ENCODE data around the gene PZP. TPM values are rescaled to one million over a fixed set of nuclear protein-coding genes. Genes with fewer than 3 reads are reported as not detected.
"Not testable (repeated sequence)": the region's sequence is repeated elsewhere in the genome, so short reads cannot be mapped to it uniquely, and the experiment has no call there.

The PZP gene
- total RNA-seq, 1 donor from 2014 or later = not detected

GRCh38 chr12:9184276-9184675 is 23.9 kb downstream of the PZP start:
- intact Hi-C loops (cut with micrococcal nuclease) = no loop called here

DNA sequence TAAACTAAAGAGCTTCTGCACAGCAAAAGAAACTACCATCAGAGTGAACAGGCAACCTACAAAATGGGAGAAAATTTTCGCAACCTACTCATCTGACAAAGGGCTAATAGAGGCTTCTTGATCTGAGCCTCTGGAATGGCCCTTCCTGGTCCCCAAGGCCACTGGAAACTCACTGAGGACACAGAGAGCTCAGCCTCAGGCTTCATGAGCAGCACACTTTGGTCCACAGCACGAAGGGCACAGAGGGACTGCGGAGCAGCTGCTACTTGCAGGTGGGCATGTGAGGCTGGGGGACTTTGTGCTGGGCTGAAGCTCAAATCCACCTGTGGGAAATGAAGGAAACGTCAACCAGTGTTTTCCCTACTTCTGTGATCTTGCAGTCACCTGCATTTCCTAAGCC is 27.4 kb downstream of the PZP start:
- intact Hi-C loops (cut with micrococcal nuclease) = no loop called here

DNA sequence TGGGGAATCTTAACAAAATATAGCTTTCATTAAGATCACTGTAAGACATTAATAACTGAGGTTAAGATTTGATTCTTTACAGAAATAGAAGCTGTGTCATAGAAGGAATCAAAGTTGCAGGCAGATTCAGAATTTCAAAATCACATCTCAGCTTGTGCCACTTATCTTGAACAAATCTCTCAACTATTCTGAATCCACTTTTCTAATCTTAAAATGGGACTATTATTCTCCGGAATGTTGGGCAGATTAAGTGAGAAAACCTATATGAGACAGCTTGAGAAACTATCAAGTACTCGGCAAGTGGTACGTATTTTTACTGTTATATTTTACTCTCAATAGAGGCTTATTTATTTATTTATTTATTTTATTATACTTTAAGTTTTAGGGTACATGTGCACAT is 28.4 kb downstream of the PZP start:
- intact Hi-C loops (cut with micrococcal nuclease) = no loop called here

DNA sequence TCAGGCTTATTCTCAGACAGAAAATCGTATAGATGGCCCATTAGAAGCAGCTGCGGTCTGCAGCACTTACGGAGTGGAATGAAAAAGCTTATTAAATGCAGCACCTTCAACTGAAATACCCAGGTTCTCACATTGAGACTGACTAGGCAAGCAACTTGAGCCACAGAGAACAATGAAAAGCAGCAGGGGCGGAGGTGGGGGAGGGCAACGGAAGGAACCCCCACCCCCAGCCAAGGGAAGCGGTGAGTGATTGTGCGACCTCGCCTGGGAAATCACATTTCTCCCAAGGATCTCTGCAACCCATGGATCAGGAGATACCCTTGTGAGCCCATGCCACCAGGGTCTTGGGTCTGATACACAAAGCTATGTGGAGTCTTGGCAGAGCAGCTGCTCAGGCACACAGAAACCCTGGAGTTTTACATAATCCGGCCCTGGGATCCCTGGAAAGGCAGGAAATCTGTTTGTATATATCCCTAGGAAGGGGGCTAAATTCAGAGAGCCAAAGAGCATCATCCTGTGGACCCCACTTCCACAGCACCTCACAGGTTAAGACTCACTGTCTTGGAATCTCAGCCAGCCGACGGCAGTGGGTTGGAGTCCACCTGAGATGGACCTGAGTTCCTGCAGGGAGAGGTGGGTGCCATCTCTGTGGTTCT is 38.1 kb downstream of the PZP start:
- intact Hi-C loops (cut with micrococcal nuclease) = no loop called here

DNA sequence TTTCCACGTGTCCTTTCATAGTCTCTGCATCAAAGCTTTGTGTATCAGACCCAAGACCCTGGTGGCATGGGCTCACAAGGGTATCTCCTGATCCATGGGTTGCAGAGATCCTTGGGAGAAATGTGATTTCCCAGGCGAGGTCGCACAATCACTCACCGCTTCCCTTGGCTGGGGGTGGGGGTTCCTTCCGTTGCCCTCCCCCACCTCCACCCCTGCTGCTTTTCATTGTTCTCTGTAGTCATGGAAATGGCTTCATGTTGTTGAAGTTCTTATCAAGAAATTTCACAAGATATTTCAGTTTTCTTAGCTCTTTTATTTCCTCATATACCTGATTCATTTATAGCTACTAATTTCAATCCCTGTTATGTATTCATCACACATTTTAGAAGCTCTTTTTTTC is 40.9 kb downstream of the PZP start:
- intact Hi-C loops (cut with micrococcal nuclease) = not testable (repeated sequence)

- intact Hi-C loops (cut with micrococcal nuclease) = no loop called here
Observed at GRCh38 chr12:9163392-9163791, 44.8 kb downstream of the PZP start.

DNA sequence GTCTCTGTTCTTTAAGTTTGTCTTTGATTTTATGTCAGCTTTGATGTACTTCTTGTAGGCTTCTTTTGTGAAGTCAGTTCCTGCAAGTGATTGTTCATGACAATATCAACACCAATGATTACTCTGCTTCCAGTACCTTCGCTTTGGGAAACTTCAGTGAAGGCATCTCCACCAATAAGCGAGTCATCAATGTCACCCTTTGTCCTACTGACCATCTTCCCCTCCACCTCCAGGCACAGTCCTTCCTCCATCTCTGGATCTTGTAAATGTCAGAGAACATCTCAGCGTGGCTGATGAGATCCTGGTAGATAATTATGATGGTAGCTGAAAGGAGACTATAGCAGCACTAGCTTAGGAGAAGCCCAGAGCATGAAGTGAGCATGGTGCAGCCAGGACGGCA is 52.1 kb downstream of the PZP start:
- intact Hi-C loops (cut with micrococcal nuclease) = no loop called here

DNA sequence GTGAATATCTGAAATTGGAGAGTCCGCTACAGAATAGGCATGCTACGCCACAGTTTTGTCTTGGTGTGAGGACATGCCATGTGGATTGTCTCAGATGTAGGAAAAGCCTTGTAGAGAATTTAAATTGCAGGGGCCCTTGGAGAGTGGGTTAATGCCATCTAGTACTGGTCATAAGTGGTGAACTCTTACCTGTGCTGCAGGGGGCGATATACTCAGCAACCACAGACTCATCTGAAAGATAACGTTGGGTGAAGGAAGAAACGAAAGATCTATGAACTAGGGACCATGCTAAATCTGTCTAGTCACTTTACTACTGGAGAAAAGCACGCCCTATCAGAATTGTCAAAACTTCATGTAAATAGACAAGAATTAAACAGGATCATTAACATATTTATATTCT is 58.8 kb downstream of the PZP start:
- intact Hi-C loops (cut with micrococcal nuclease) = no loop called here

- intact Hi-C loops (cut with micrococcal nuclease) = no loop called here
Observed at GRCh38 chr12:9148926-9149325, 59.3 kb downstream of the PZP start.

GRCh38 chr12:9147461-9147860 is 60.7 kb downstream of the PZP start:
- intact Hi-C loops (cut with micrococcal nuclease) = no loop called here

- intact Hi-C loops (cut with micrococcal nuclease) = no loop called here
Observed at GRCh38 chr12:9144730-9145106, 63.5 kb downstream of the PZP start.

DNA sequence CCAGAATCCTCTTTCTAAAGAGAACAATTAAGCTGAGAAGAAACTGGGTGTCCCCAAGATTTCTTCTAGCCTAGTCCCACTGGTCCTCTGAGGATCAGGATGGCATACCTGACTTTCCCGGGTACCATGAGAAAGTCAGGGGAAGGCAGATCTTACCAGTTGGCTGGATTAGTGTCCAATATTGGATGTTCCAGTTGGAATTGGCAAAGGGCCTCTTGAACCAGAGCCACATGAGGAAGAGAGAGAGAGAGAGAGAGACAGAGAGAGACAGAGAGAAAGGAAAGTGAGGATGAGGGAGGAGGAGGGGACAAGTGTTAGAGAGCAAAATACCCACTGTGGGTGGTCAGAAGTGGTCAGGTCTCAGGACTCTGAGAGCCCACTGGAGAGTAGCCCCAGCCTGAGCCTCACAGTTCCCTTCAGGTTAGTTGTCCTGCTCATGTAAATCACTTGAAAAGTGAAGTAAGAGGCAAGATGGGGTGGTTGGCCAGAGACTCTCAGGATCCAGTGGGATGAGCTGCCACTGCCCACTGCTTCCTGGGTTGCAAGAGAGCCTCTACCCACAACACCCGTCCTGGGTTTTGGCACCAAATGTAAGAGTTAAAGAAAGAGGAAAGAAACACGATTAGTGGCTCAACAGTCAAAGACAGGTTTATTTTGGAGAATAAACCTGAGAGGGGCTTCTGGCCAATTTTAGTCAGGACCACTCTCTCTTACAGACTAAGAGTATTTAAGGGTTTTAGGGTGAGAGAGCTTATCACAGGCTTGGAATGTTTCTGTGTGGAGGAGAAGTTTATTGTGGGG is 64.1 kb downstream of the PZP start:
- intact Hi-C loops (cut with micrococcal nuclease) = no loop called here

GRCh38 chr12:9143137-9143536 is 65.1 kb downstream of the PZP start:
- intact Hi-C loops (cut with micrococcal nuclease) = no loop called here

- intact Hi-C loops (cut with micrococcal nuclease) = not testable (repeated sequence)
Observed at GRCh38 chr12:9139588-9140290, 68.5 kb downstream of the PZP start.

GRCh38 chr12:9135903-9136310 is 72.3 kb downstream of the PZP start:
- intact Hi-C loops (cut with micrococcal nuclease) = no loop called here

GRCh38 chr12:9134981-9135628 is 73.1 kb downstream of the PZP start:
- intact Hi-C loops (cut with micrococcal nuclease) = no loop called here

- intact Hi-C loops (cut with micrococcal nuclease) = no loop called here
Observed at GRCh38 chr12:9133216-9133916, 74.8 kb downstream of the PZP start.

GRCh38 chr12:9132008-9132535 is 76.1 kb downstream of the PZP start:
- intact Hi-C loops (cut with micrococcal nuclease) = no loop called here

DNA sequence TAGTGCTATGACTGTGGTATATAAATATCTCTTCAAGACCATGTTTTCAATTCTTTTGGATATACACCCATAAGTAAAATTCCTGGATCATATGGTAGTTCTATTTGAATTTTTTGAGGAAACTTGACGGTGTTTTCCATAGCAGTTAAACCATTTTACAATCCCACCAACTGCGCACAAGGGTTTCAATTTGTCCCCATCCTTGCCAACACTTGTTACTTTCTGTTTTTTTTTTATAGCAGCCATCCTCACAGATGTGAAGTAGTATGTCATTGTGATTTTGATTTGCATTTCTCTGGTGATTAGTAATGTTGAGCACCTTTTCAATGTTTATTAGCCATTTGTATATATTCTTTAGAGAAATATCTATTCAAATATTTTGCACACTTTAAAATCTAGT is 78.0 kb downstream of the PZP start:
- intact Hi-C loops (cut with micrococcal nuclease) = no loop called here

DNA sequence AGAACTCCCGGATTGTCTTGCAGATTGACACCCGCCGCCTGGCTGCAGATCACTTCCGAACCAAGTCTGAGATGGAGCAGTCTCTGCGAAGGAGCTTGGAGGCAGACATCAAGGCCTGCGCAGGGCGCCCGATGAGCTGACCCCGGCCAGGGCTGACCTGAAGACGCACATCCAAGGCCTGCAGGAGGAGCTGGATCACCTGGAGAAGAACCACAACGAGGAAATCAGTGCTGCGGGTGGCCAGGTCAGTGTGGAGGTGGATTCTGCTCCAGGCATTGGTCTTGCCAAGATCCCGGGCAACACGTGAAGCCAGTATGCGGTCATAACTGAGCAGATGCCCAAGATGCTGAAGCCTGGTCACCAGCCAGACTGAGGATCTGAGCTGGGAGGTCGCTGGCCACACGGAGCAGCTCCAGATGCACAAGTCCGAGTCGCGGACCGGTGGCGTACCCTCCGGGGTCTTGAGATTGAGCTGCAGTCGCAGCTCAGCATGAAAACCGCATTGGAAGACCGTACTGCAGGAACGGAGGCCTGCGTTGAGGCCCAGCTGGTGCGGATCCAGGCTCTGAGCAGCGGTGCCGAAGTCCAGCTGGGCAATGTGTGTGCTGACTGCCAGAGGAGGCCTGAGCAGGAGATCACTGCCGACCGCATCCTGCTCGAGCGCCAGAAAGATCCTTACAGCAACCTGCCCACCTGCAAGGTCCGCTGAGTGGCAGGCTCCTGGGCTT is 80.1 kb downstream of the PZP start:
- intact Hi-C loops (cut with micrococcal nuclease) = no loop called here

Measured in T-helper 2 cell treated with Interferon-gamma antibody and Interleukin-4, amounts not matched to agents 100 ng/mL and 5 ng/mL, for 36 hours (primary cell).